K562 (cell line): ENCODE data around the gene ZNF821. TPM values are rescaled to one million over a fixed set of nuclear protein-coding genes. Genes with fewer than 3 reads are reported as not detected.

Experiments
- ATF7 ChIP-seq: fragments of 450-650 bp; IDR thresholded peaks from 2 replicates; pipeline ENCODE4 v1.7.1; 2014; ENCODE audit warnings: mild to moderate bottlenecking, moderate library complexity
- DPF2 ChIP-seq: fragments of 450-650 bp; IDR thresholded peaks from 2 replicates; pipeline ENCODE4 v1.6.1; 2016
- FOXK2 ChIP-seq, 2 experiments: fragments of 450-650 bp; IDR thresholded peaks in 1 of 2; conservative IDR thresholded peaks in 1 of 2; 2 replicates each; pipeline ENCODE4 v1.6.1; 2016; ENCODE audit warnings: low read depth in 2 of 2, mild to moderate bottlenecking in 1 of 2
- GTF2A2 ChIP-seq: IDR thresholded peaks from 2 replicates; pipeline ENCODE4 v1.6.1; 2016; ENCODE audit warnings: mild to moderate bottlenecking, missing genetic modification characterization, missing compliant biosample characterization
- HDAC1 ChIP-seq, 2 experiments: fragments of 450-650 bp; IDR thresholded peaks; 2 replicates each; pipeline ENCODE4 v1.6.1; 2016 to 2017; ENCODE audit warnings: inconsistent platforms in 1 of 2, mild to moderate bottlenecking in 1 of 2, moderate library complexity in 1 of 2
- LCOR ChIP-seq: sonication (generic); formaldehyde crosslinking; IDR thresholded peaks from 2 replicates; pipeline ENCODE4 v1.8.0; 2022; ENCODE audit warnings: mild to moderate bottlenecking, missing genetic modification reagents
- MAFF ChIP-seq: IDR thresholded peaks from 2 replicates; pipeline ENCODE4 v1.6.1; 2012; ENCODE audit warnings: low read length, improper control_type of control experiment
- MIER1 ChIP-seq: fragments of 450-650 bp; IDR thresholded peaks from 2 replicates; pipeline ENCODE4 v1.6.1; 2016; ENCODE audit warnings: antibody characterized with exemption, mild to moderate bottlenecking, low read depth
- NBN ChIP-seq: fragments of 450-650 bp; IDR thresholded peaks from 2 replicates; pipeline ENCODE4 v1.6.1; 2016; ENCODE audit warnings: low read depth, mild to moderate bottlenecking
- NFXL1 ChIP-seq: fragments of 450-650 bp; formaldehyde crosslinking; IDR thresholded peaks from 2 replicates; pipeline ENCODE4 v1.4.0; 2021; ENCODE audit warnings: mild to moderate bottlenecking
- PCBP2 ChIP-seq: fragments of 200-400 bp; formaldehyde crosslinking; IDR thresholded peaks from 2 replicates; pipeline ENCODE4 v1.6.1; 2018; ENCODE audit warnings: low read length, low read depth, mild to moderate bottlenecking, moderate library complexity; ENCODE audit not compliant: poor library complexity, severe bottlenecking
- POLR2AphosphoS2 ChIP-seq: IDR thresholded peaks from 2 replicates; pipeline ENCODE4 v1.6.1; 2012; ENCODE audit warnings: low read length, improper control_type of control experiment
- POLR2B ChIP-seq: fragments of 450-650 bp; IDR thresholded peaks from 2 replicates; pipeline ENCODE4 v1.6.1; 2018; ENCODE audit warnings: low read depth; ENCODE audit not compliant: partially characterized antibody
- RAD21 ChIP-seq, 2 experiments: fragments of 250-450 bp in 1 of 2; fragments of 450-650 bp in 1 of 2; sonication (Bioruptor Pico) in 1 of 2; formaldehyde crosslinking in 1 of 2; IDR thresholded peaks in 1 of 2; conservative IDR thresholded peaks in 1 of 2; 2 replicates each; pipeline versions ENCODE4 v1.4.0 to v1.8.0; 2020 to 2022; ENCODE audit warnings: mild to moderate bottlenecking in 2 of 2, moderate library complexity in 1 of 2
- SMARCA4 ChIP-seq: fragments of 450-650 bp; IDR thresholded peaks from 2 replicates; pipeline ENCODE4 v1.6.1; 2016
- SMARCE1 ChIP-seq: fragments of 450-650 bp; IDR thresholded peaks from 2 replicates; pipeline ENCODE4 v1.7.1; 2016; ENCODE audit warnings: mild to moderate bottlenecking
- THRAP3 ChIP-seq: fragments of 450-650 bp; IDR thresholded peaks from 2 replicates; pipeline ENCODE4 v1.6.1; 2016; ENCODE audit warnings: mild to moderate bottlenecking, inconsistent platforms, borderline replicate concordance
- TOE1 ChIP-seq, 2 experiments: fragments of 450-650 bp in 1 of 2; sonication (generic) in 1 of 2; formaldehyde crosslinking in 1 of 2; IDR thresholded peaks; 2 replicates each; pipeline versions ENCODE4 v1.7.1 to v1.8.0; 2016 to 2022; ENCODE audit warnings: borderline replicate concordance in 2 of 2, mild to moderate bottlenecking in 2 of 2, antibody characterized with exemption in 1 of 2, inconsistent platforms in 1 of 2, low read depth in 1 of 2, missing genetic modification reagents in 1 of 2, moderate library complexity in 1 of 2
- ZC3H8 ChIP-seq: fragments of 450-650 bp; IDR thresholded peaks from 2 replicates; pipeline ENCODE4 v1.6.1; 2017
- ZEB2 ChIP-seq: fragments of 450-650 bp; IDR thresholded peaks from 2 replicates; pipeline ENCODE4 v1.6.1; 2016
- ZNF175 ChIP-seq: fragments of 200-800 bp; sonication (Bioruptor generic); IDR thresholded peaks from 2 replicates; pipeline ENCODE4 v1.6.1; 2016; ENCODE audit warnings: low read depth, mild to moderate bottlenecking, missing genetic modification characterization, missing compliant biosample characterization
- ZNF24 ChIP-seq: fragments of 450-650 bp; IDR thresholded peaks from 2 replicates; pipeline ENCODE4 v1.6.1; 2016
- ZNF511 ChIP-seq: sonication (generic); formaldehyde crosslinking; IDR thresholded peaks from 2 replicates; pipeline ENCODE4 v1.8.0; 2022; ENCODE audit warnings: mild to moderate bottlenecking, missing genetic modification reagents
- ZNF780A ChIP-seq: fragments of 250-450 bp; sonication (Bioruptor Pico); IDR thresholded peaks from 2 replicates; pipeline ENCODE4 v1.5.0; 2021; ENCODE audit warnings: mild to moderate bottlenecking
- polyA plus RNA-seq, 8 experiments: library from polyadenylated mRNA; depleted of rRNA in 4 of 8; stranded (reverse) in 5 of 8; unstranded in 3 of 8; fragments of >200 nt; fragmentation: Nextera tagmentation in 2 of 8; fragmentation: Illumina TruSeq in 1 of 8; extraction: Ambion mirVana in 2 of 8; extraction: Trizol in 1 of 8; gene quantifications; 2 replicates each; pipeline versions ENCODE4 v1.2.1 to v1.2.3, GENCODE V29; 2011 to 2014; ENCODE audit warnings: inconsistent platforms in 1 of 8, missing spikeins in 1 of 8
- total RNA-seq, 7 experiments: library from RNA; depleted of rRNA in 6 of 7; stranded (reverse); fragments of >200 nt in 6 of 7; fragmentation: Illumina TruSeq in 2 of 7; extraction: Trizol in 2 of 7; gene quantifications; 2 replicates each; pipeline versions ENCODE4 v1.2.1 to v1.2.3, GENCODE V29; 2011 to 2021; ENCODE audit warnings: low replicate concordance in 1 of 7
- TF ChIP-seq, protein P1 (sequence below): sonication (generic); formaldehyde crosslinking; IDR thresholded peaks from 2 replicates; pipeline ENCODE4 v1.4.0; 2020; ENCODE audit warnings: mild to moderate bottlenecking, missing genetic modification reagents
- TF ChIP-seq, protein P2 (sequence below): sonication (generic); formaldehyde crosslinking; IDR thresholded peaks from 2 replicates; pipeline ENCODE4 v1.8.1; 2023; ENCODE audit warnings: mild to moderate bottlenecking, missing genetic modification reagents

Gene ZNF821
- total and polyA plus RNA-seq, 9 of the 15 experiments (the other 6 are each of a cell fraction or from before 2014, with no cell fraction given), result 0.38 to 5.6 (median 3.6) TPM

GRCh38 chr16:71894229-71894920 is 10.4 kb upstream of the ZNF821 start (continued):
- TF ChIP-seq ATF7 (no peak; the same call in 1 of the 2 replicates), THRAP3 (no peak), NFXL1 (CRISPR knock-in tag) (no peak), MIER1 (no peak), POLR2B (no peak), ZNF24 (no peak), DPF2 (0 out of 2 replicates have a peak, but pooled peaks have one; percentile 37), ZC3H8 (no peak), PCBP2 (no peak), FOXK2 (conservative IDR thresholded peaks at IDR 0.05 in 1 of 2, IDR thresholded peaks at IDR 0.05 in 1 of 2; ENCODE audit: low read depth in 2 of 2) (no peak), NBN (0 out of 2 replicates have a peak, but pooled peaks have one; percentile 27), RAD21 (CRISPR knock-in tag; conservative IDR thresholded peaks at IDR 0.05 in 1 of 2, IDR thresholded peaks at IDR 0.05 in 1 of 2) (peak in 1 of 2 experiments; percentile 42; a peak in 2 of 4 replicates), ZNF780A (CRISPR knock-in tag) (no peak), POLR2AphosphoS2 (no peak), HDAC1 (IDR thresholded peaks at IDR 0.05) (no peak), TOE1 (IDR thresholded peaks at IDR 0.05; ENCODE audit: borderline replicate concordance) (no peak), TOE1 (CRISPR knock-in tag; IDR thresholded peaks at IDR 0.05; ENCODE audit: borderline replicate concordance, low read depth) (no peak), GTF2A2 (tag) (no peak), MAFF (no peak), ZEB2 (0 out of 2 replicates have a peak, but pooled peaks have one; percentile 23), SMARCA4 (0 out of 2 replicates have a peak, but pooled peaks have one; percentile 41), ZNF175 (no peak), SMARCE1 (0 out of 2 replicates have a peak, but pooled peaks have one; percentile 56), ZNF511 (no peak), LCOR (CRISPR knock-in tag) (no peak)
- TF ChIP-seq, protein P1, sequence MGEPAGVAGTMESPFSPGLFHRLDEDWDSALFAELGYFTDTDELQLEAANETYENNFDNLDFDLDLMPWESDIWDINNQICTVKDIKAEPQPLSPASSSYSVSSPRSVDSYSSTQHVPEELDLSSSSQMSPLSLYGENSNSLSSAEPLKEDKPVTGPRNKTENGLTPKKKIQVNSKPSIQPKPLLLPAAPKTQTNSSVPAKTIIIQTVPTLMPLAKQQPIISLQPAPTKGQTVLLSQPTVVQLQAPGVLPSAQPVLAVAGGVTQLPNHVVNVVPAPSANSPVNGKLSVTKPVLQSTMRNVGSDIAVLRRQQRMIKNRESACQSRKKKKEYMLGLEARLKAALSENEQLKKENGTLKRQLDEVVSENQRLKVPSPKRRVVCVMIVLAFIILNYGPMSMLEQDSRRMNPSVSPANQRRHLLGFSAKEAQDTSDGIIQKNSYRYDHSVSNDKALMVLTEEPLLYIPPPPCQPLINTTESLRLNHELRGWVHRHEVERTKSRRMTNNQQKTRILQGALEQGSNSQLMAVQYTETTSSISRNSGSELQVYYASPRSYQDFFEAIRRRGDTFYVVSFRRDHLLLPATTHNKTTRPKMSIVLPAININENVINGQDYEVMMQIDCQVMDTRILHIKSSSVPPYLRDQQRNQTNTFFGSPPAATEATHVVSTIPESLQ, result no peak
- TF ChIP-seq, protein P2, sequence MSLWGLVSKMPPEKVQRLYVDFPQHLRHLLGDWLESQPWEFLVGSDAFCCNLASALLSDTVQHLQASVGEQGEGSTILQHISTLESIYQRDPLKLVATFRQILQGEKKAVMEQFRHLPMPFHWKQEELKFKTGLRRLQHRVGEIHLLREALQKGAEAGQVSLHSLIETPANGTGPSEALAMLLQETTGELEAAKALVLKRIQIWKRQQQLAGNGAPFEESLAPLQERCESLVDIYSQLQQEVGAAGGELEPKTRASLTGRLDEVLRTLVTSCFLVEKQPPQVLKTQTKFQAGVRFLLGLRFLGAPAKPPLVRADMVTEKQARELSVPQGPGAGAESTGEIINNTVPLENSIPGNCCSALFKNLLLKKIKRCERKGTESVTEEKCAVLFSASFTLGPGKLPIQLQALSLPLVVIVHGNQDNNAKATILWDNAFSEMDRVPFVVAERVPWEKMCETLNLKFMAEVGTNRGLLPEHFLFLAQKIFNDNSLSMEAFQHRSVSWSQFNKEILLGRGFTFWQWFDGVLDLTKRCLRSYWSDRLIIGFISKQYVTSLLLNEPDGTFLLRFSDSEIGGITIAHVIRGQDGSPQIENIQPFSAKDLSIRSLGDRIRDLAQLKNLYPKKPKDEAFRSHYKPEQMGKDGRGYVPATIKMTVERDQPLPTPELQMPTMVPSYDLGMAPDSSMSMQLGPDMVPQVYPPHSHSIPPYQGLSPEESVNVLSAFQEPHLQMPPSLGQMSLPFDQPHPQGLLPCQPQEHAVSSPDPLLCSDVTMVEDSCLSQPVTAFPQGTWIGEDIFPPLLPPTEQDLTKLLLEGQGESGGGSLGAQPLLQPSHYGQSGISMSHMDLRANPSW, result no peak
